SJCRH30 (cell line): ENCODE measurements around the gene LYPD5. TPM values are rescaled to one million over a fixed set of nuclear protein-coding genes. Genes with fewer than 3 reads are reported as not detected.
"Not testable (repeated sequence)": the region's sequence is repeated elsewhere in the genome, so short reads cannot be mapped to it uniquely, and the experiment has no call there.

Source experiments
- DNase-seq, 2 experiments: peaks; one replicate each; pipeline ENCODE4 v3.0.0-alpha.2; 2015 to 2020
- H3K27ac ChIP-seq: fragments of 250-450 bp; sonication (Bioruptor Pico); 2 replicates; pipeline ENCODE4 v1.5.1; 2020; ENCODE audit warnings: mild to moderate bottlenecking, moderate library complexity
- H3K27me3 ChIP-seq: fragments of 250-450 bp; sonication (Bioruptor Pico); 2 replicates; pipeline ENCODE4 v1.5.1; 2020; ENCODE audit warnings: mild to moderate bottlenecking, moderate library complexity
- H3K36me3 ChIP-seq: fragments of 250-450 bp; sonication (Bioruptor Pico); 2 replicates; pipeline ENCODE4 v1.5.1; 2020; ENCODE audit warnings: mild to moderate bottlenecking, moderate library complexity
- H3K4me1 ChIP-seq: fragments of 250-450 bp; sonication (Bioruptor Pico); 2 replicates; pipeline ENCODE4 v1.5.1; 2020; ENCODE audit warnings: mild to moderate bottlenecking, moderate library complexity
- H3K4me3 ChIP-seq: fragments of 250-450 bp; sonication (Bioruptor Pico); 2 replicates; pipeline ENCODE4 v1.5.1; 2020; ENCODE audit warnings: mild to moderate bottlenecking, moderate library complexity
- H3K9me3 ChIP-seq: fragments of 250-450 bp; sonication (Bioruptor Pico); replicated peaks from 2 replicates; pipeline ENCODE4 v1.5.1; 2020; ENCODE audit warnings: mild to moderate bottlenecking, moderate library complexity
- total RNA-seq: library from RNA; depleted of rRNA; stranded (reverse); fragments of >200 nt; shearing (Covaris generic); gene quantifications from 2 replicates; pipeline ENCODE4 v1.2.3, GENCODE V29; 2014

Gene LYPD5
- total RNA-seq, 1 experiment from 2014 or later = 0.06 TPM

DNA sequence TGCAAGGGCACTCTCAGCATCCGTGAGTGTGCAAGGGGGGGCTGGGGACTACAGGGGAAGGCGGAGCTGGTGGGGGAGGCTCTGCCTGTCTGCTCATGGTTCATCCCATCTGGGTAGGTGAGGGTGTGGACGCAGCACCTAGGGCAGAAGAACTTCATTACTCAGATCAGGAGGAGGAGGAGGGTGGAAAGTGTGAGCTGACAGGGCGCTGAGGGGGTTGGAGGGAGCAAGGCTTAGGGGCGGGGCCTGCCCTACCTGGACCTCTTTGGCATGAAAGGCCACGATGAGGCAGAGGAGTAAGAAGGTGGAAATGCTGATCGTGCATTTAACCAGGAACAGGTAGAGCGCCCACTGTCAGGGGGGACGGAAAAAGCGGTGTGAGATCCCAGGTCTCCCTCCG is 26.0 kb downstream of the LYPD5 start:
- Histone ChIP-seq H3K4me1 (peaks cover 8% of the 10 kb centered on the region; the same call in 1 of the 2 replicates), H3K36me3 (no peaks in the 10 kb centered on the region), H3K27ac (no peak overlapping the region), H3K9me3 (no peaks in the 10 kb centered on the region), H3K4me3 (no peak overlapping the region), H3K27me3 (no peaks in the 10 kb centered on the region)
- DNase-seq = no peak

- H3K4me3 ChIP-seq = no peak overlapping the region
- no peaks in the 10 kb centered on the region for H3K27me3 ChIP-seq
- H3K4me1 ChIP-seq = peaks cover 8% of the 10 kb centered on the region; the same call in 1 of the 2 replicates
- no peak overlapping the region for H3K27ac ChIP-seq
- H3K9me3 ChIP-seq = no peaks in the 10 kb centered on the region
- DNase-seq = no peak
- no peaks in the 10 kb centered on the region for H3K36me3 ChIP-seq
Measured at GRCh38 chr19:43775299-43775890, 26.9 kb downstream of the LYPD5 start.

GRCh38 chr19:43774940-43775258 is 27.3 kb downstream of the LYPD5 start:
- not testable (repeated sequence) for H3K27me3 ChIP-seq, H3K9me3 ChIP-seq, H3K27ac ChIP-seq, DNase-seq, H3K4me3 ChIP-seq, H3K4me1 ChIP-seq, H3K36me3 ChIP-seq

- H3K4me1 ChIP-seq = peaks cover 8% of the 10 kb centered on the region; the same call in 1 of the 2 replicates
Measured at GRCh38 chr19:43774103-43774939, 27.9 kb downstream of the LYPD5 start.

DNA sequence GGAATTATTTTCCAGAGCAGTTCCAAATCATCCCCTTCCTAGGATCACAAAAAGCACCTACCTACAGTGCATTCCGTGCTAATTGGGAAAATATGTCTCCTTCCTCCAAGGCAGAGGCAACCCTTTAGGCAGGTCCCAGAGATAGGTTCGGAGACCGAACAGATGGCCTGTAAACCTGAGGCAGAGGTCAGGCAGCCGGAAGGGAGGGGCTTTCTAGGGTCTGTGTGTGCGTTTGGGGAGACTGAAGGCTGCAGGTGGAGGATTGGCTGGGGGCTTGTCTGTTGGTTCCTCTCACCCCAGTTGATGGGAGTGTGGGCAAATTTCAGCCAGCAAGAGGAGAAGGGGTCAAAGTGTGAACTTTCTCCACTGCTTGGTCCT is 28.5 kb downstream of the LYPD5 start:
- H3K36me3 ChIP-seq = no peaks in the 10 kb centered on the region
- peaks cover 8% of the 10 kb centered on the region; the same call in 1 of the 2 replicates for H3K4me1 ChIP-seq
- no peaks in the 10 kb centered on the region for H3K9me3 ChIP-seq
- H3K4me3 ChIP-seq = no peak overlapping the region
- no peaks in the 10 kb centered on the region for H3K27me3 ChIP-seq
- DNase-seq = no peak
- H3K27ac ChIP-seq = no peak overlapping the region

More at GRCh38 chr19:43774103-43774939, 27.9 kb downstream of the LYPD5 start:
- H3K27me3 ChIP-seq = no peaks in the 10 kb centered on the region
- no peaks in the 10 kb centered on the region for H3K36me3 ChIP-seq
- DNase-seq = no peak
- H3K4me3 ChIP-seq = no peak overlapping the region
- no peak overlapping the region for H3K27ac ChIP-seq
- H3K9me3 ChIP-seq = no peaks in the 10 kb centered on the region

- no peak for DNase-seq
Measured at GRCh38 chr19:43769256-43769655, 33.0 kb downstream of the LYPD5 start.

GRCh38 chr19:43768273-43769050 is 33.8 kb downstream of the LYPD5 start:
- Histone ChIP-seq H3K36me3 (no peaks in the 10 kb centered on the region), H3K4me3 (no peak overlapping the region), H3K27me3 (no peaks in the 10 kb centered on the region), H3K27ac (no peak overlapping the region), H3K4me1 (no peaks in the 10 kb centered on the region), H3K9me3 (no peaks in the 10 kb centered on the region)
- no peak for DNase-seq

More at GRCh38 chr19:43769256-43769655, 33.0 kb downstream of the LYPD5 start:
- Histone ChIP-seq H3K9me3 (no peaks in the 10 kb centered on the region), H3K4me1 (no peaks in the 10 kb centered on the region), H3K27ac (no peak overlapping the region), H3K27me3 (no peaks in the 10 kb centered on the region), H3K4me3 (no peak overlapping the region), H3K36me3 (no peaks in the 10 kb centered on the region)

DNA sequence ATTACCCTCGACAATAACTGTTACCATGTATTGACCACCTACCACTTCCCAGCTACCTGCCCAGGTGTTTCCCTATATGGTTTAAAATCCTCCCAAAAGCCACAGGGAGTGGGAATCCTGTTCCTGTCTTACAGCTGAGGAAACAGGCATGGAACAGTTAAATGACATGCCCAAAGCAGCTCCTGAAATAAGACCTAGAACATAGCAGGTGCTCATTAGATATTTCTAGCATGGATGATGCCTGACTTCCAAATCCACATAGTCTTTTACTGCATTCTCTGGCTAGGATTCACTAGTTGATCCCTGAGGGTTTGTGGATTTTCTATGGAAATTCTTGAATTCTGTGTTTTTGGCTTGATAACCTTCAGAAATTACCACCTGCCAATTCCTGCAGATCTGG is 34.4 kb downstream of the LYPD5 start:
- no peak overlapping the region for H3K4me3 ChIP-seq
- no peaks in the 10 kb centered on the region for H3K9me3 ChIP-seq
- H3K36me3 ChIP-seq = no peaks in the 10 kb centered on the region
- H3K27me3 ChIP-seq = no peaks in the 10 kb centered on the region
- no peak overlapping the region for H3K27ac ChIP-seq
- H3K4me1 ChIP-seq = no peaks in the 10 kb centered on the region
- no peak for DNase-seq

DNA sequence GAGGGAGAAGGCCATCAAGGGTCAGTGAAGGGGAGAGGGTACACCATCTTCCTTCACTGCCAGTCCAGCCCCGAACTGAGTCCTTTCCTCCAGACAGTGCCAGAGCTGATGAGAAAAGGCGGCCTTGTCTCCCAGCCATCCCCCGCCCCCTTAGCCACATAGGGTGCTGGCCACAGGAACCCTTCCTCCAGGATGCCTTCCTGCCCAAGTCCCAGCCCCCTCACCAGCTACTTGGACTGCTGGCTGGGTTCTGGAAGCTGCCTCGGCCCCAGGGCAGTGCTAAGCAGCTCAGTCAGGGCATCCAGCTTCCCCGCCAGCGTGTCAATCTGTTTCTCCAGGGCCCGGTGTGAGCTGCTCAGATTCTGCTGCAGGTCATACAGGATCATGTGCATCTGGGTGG is 34.9 kb downstream of the LYPD5 start:
- H3K4me1 ChIP-seq = no peaks in the 10 kb centered on the region
- no peaks in the 10 kb centered on the region for H3K27me3 ChIP-seq
- no peak overlapping the region for H3K27ac ChIP-seq
- no peaks in the 10 kb centered on the region for H3K9me3 ChIP-seq
- no peak for DNase-seq
- no peaks in the 10 kb centered on the region for H3K36me3 ChIP-seq
- H3K4me3 ChIP-seq = no peak overlapping the region

- Histone ChIP-seq H3K27me3 (no peaks in the 10 kb centered on the region), H3K27ac (no peak overlapping the region), H3K4me1 (no peaks in the 10 kb centered on the region), H3K36me3 (no peaks in the 10 kb centered on the region), H3K4me3 (no peak overlapping the region), H3K9me3 (no peaks in the 10 kb centered on the region)
- no peak for DNase-seq
Measured at GRCh38 chr19:43766755-43767043, 35.5 kb downstream of the LYPD5 start.

GRCh38 chr19:43765109-43765876 is 37.0 kb downstream of the LYPD5 start:
- DNase-seq = peak; percentile 43 to 45
- H3K9me3 ChIP-seq = no peaks in the 10 kb centered on the region
- H3K36me3 ChIP-seq = no peaks in the 10 kb centered on the region
- no peak overlapping the region for H3K4me3 ChIP-seq
- H3K27me3 ChIP-seq = no peaks in the 10 kb centered on the region
- H3K27ac ChIP-seq = no peak overlapping the region
- no peaks in the 10 kb centered on the region for H3K4me1 ChIP-seq

- H3K4me1 ChIP-seq, H3K27me3 ChIP-seq, H3K27ac ChIP-seq, DNase-seq, H3K4me3 ChIP-seq, H3K36me3 ChIP-seq, H3K9me3 ChIP-seq: not testable (repeated sequence)
Measured at GRCh38 chr19:43764684-43765083, 37.6 kb downstream of the LYPD5 start.

- no peak for DNase-seq
- Histone ChIP-seq H3K4me3 (no peak overlapping the region), H3K27ac (no peak overlapping the region), H3K36me3 (no peaks in the 10 kb centered on the region), H3K4me1 (no peaks in the 10 kb centered on the region), H3K9me3 (no peaks in the 10 kb centered on the region), H3K27me3 (no peaks in the 10 kb centered on the region)
Measured at GRCh38 chr19:43763473-43763939, 38.7 kb downstream of the LYPD5 start.

DNA sequence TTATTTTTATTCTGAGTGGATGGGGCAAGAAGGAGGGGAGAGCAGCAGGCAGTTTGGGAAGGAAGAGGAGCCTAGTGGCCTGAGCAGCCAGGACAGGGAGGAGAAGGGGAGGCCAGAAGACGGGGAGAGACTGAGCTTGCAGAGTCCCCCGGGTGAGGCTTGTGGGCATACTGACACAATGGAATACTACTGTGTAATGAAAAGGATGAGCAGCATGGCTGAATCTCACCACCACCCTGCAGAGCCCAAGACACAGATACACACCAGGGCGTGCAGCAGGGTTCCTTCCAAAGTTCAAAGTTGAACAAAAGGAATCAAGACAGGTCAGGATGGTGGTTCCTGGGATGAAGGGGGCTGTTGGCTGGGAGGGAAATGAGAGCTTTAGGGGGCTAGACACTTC is 39.4 kb downstream of the LYPD5 start:
- DNase-seq = no peak
- Histone ChIP-seq H3K4me3 (no peak overlapping the region), H3K36me3 (no peaks in the 10 kb centered on the region), H3K9me3 (no peaks in the 10 kb centered on the region), H3K27ac (no peak overlapping the region), H3K27me3 (no peaks in the 10 kb centered on the region), H3K4me1 (no peaks in the 10 kb centered on the region)

- Histone ChIP-seq H3K27ac (no peak overlapping the region), H3K36me3 (no peaks in the 10 kb centered on the region), H3K27me3 (no peaks in the 10 kb centered on the region), H3K9me3 (no peaks in the 10 kb centered on the region), H3K4me3 (no peak overlapping the region), H3K4me1 (no peaks in the 10 kb centered on the region)
- DNase-seq = no peak
Measured at GRCh38 chr19:43760941-43761340, 41.3 kb downstream of the LYPD5 start.
